Measurements from ENCODE around the gene NPIPA3.
"Not testable (repeated sequence)": the region's sequence is repeated elsewhere in the genome, so short reads cannot be mapped to it uniquely, and the experiment has no call there.

The NPIPA3 gene
- 0 to 0.13 (median 0) reads per million in 17 experiments for total RNA-seq

- DNase-seq, result not testable (repeated sequence)
Measured at GRCh38 chr16:14703156-14704011, at the start of gene NPIPA3. TSS of gene NPIPA3 (plus strand) at chr16:14703411. CDS start at chr16:14708944, 5,533 bp downstream.

DNA sequence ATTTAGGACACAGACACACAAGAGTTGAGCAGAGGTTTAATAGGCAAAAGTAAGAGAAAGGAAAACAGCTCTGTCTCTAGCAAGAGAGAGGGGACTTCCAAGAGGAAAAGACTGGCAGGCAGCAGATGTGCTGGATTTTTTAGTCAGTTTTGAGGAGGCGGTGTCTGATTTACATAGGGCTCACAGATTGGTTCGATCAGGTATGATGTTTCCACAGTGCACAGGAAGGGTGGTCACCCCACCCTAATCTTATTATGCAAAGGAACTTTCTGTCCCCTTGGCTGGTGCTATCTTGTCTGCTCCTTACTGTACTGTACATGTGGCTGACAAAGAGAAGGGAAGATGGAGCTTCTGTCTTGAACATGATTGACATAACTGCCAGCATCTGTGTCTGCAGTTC is 45.1 kb upstream of the NPIPA3 start:
- no peak for DNase-seq

DNA sequence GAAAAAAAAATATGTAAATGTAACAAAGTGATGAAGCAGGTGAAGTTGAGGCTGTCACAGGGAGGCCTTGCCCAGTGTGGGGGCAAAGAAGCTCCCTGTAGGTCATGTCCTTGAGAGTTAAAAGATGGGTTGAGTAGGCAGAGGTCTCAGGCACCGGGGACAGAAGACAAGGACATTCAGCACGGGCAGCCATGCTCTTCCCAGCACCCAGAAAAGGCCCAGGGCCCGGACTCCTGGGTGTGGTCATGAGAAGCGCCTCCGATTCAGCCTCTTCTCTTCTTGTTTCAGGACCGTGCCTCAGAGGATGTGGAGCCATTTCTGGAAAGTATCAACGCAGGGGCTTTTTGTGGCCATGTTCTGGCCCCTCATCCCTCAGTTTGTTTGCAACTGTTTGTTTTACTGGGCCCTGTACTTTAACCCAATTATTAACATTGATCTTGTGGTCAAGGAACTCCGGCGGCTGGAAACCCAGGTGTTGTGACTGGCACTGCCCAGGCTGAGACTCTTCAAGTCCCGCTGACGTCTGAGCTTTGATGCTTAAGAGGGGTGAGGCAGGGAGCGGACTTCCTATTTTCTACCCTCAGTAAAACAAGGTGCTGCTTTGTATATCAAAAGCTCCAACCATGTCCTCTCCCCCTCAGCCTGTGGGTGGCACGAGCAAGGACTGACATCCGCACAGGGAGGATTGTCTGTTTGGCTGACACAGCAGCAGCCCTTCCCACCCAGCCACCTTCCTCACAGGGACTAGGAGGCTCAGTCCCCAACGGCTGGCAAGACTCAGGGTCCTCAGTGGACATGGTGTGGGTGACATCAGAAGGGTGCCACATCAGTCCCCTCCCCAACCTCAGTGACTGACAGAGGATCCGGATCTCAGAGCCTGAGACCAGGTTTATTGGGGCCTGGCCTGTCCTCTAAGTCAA is 35.6 kb upstream of the NPIPA3 start:
- DNase-seq, result no peak

- no peak for DNase-seq
Measured at GRCh38 chr16:14668556-14669223, 34.5 kb upstream of the NPIPA3 start.

DNA sequence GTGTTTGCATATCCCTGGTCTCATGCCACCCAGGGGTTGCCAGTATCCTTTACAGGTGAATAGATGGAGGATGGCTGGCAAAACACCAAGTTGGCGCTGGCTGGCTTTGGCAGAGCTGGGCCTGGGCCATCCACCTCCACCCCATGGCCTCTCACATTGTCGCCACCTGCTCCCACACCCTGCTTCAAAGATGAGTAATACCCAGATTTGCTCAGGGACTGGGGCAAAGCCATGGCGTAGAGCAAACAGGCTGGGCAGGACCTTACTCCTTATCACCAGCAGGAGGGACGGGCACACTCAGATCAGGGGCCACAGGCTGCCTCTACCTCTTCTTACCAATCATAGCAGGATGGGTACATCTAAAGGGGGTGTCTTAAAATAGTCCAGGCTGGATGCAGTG is 33.4 kb upstream of the NPIPA3 start:
- DNase-seq, result no peak

DNA sequence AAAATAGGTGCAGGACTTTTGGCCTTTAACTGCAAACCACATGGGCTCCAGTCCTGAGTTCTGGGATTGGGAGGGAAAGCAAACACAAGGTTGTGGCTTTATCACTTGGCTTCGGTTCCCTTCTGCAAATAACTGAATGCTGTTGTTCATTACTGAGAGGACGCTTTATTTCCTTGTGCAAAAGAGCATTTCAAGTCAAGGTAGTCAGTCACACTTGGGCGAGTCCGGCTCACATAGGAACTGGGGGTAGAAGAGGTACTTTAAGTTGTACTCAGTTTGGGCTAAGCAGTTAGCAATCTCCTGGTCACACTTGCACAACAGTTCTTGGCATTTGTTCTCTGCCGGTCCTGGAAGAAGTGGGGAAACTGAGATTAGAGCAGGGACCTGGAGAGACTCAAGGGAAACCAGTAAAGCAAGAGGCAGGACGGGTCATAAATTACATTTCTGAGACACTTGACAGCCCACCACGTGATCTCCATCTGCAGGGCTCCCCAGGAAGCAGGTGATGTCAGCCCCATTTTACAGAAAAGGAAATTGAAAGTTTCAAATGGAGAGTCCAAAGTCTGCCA is 30.7 kb upstream of the NPIPA3 start:
- DNase-seq, result peak in 1 of 4 experiments; percentile 5

DNA sequence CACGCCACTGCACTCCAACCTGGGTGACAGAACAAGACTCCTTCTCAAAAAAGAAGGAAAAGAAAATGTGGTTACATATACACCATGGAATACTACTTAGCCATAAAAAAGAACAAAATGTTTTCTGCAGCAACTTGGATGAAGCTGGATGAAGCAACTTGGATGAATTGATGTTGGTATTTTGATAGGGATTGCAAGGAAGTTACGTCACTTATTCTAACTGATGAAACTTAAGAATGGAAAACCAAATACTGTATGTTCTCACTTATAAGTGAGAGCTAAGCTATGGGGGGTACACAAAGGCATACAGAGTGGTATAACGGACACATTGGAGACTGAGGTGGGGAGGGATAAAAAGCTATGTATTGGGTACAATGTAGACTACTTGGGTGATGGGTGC is 26.6 kb upstream of the NPIPA3 start:
- DNase-seq, result no peak

DNA sequence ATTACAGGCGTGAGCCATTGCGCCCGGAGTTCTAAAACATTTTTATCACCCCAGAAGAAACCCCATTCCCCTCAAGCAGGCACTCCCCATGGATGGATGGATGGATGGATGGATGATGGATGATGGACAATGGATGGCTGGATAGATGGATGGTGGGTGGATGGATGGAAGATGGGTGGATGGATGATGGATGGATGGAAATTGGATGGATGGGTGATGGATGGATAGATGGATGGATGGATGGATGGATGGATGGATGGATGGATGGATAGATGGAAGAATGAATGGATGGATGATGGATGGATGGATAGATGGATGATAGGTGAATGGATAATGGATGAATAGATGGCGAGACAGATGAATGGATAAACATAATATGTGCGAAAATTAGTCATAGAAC is 25.6 kb upstream of the NPIPA3 start:
- no peak for DNase-seq

- no peak for DNase-seq
Measured at GRCh38 chr16:14678748-14679497, 24.3 kb upstream of the NPIPA3 start.

GRCh38 chr16:14680396-14680795 is 22.8 kb upstream of the NPIPA3 start:
- DNase-seq, result not testable (repeated sequence)

GRCh38 chr16:14681115-14681514 is 22.1 kb upstream of the NPIPA3 start:
- no peak for DNase-seq

DNA sequence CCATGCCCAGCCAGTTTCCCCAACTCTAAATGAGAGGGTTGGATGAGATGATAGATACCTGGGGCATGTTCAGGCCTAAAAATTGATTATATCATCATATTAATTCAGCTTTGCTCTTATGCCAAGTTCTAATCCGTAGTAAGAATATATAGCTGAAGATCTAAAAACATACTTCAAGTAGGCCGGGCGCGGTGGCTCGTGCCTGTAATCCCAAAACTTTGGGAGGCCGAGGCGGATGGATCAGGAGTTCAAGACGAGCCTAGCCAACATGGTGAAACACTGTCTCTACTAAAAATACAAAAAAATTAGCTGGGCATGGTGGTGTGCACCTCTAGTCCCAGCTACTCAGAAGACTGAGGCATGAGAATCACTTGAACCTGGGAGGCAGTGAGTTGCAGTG is 21.1 kb upstream of the NPIPA3 start:
- no peak for DNase-seq

DNA sequence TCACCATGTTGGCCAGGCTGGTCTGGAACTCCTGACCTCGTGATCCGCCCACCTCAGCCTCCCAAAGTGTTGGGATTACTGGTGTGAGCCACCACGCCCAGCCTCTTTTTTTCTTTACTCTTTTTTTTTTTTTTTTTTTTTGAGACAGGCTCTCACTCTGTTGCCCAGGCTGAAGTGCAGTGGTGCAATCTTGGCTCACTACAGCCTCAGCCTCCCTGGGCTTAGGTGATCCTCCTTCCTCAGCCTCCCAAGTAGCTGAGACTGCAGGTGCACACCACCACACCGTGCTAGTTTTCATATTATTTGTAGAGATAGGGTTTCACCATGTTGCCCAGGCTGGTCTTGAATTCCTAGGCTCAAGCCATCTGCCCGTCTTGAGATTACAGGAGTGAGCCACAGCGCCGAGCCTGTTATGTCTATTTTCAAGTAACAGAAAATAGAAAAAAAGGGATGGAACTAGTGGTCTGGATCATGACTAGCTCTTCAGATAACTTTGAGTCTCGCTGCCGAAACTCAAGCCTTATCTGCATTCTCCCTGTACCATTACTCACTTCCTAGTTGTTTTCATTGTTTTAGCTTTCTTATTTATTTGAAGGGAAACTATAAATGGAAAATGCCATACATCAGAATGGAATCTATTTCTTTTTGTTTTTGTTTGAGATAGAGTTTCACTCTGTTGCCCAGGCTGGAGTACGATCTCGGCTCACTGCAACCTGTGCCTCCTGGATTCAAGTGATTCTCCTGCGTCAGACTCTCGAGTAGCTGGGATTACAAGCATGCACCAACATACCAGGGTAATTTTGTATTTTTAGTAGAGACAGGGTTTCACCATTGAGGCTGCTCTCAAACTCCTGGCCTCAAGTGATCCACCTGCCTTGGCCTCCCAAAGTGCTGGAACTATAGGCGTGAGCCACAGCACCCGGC is 17.1 kb upstream of the NPIPA3 start:
- not testable (repeated sequence) for DNase-seq

- not testable (repeated sequence) for DNase-seq
Measured at GRCh38 chr16:14694129-14694528, 9.1 kb upstream of the NPIPA3 start, which contains the start of gene PLA2G10. TSS of gene PLA2G10 (minus strand) at chr16:14694308. CDS start at chr16:14694229, 79 bp downstream.

- not testable (repeated sequence) for DNase-seq
Measured at GRCh38 chr16:14701859-14702258, 1.4 kb upstream of the NPIPA3 start.

- DNase-seq, result not testable (repeated sequence)
Measured at GRCh38 chr16:14702672-14703071, 539 bp upstream of the NPIPA3 start.

DNA sequence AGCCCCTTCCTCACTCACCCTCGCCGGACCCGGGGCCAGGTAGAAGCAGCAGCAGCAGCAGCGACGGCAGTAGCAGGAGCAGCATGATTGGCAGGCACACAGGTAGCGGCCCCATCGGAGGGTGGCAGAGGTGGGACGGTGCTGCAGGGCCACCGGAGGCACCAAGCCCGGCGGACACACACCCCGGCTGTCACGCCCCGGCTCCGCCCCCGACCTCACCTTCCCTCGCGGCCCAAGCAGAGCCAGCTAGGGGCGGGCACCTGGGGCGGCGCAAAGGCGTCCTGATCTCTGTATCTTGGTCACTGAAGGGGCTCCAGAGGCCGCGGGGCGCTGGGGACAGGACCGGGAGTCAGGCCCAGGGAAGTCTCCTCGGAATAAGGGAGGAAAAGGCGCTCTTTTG is 30.0 kb downstream of the NPIPA3 start:
- not testable (repeated sequence) for DNase-seq

GRCh38 chr16:14740832-14741385 is 37.7 kb downstream of the NPIPA3 start:
- DNase-seq, result not testable (repeated sequence)

GRCh38 chr16:14741794-14742193 is 38.6 kb downstream of the NPIPA3 start:
- not testable (repeated sequence) for DNase-seq
